ENCODE data around the gene BICC1. TPM values are rescaled to one million over a fixed set of nuclear protein-coding genes. Genes with fewer than 3 reads are reported as not detected.

BICC1 gene
- total and polyA plus RNA-seq, 2 experiments from 2014 or later = 5.8 to 20.4 TPM

- Histone ChIP-seq H3K79me2 (peaks cover 47% of the 10 kb centered on the region), H3K9me3 (ENCODE audit: low read depth) (no peaks in the 10 kb centered on the region), H3K9me2 (replicated peaks; ENCODE audit: insufficient read depth) (no peaks in the 10 kb centered on the region), H3K4me2 (no peak overlapping the region), H3K4me1 (ENCODE audit: insufficient read depth) (no peaks in the 10 kb centered on the region), H2AFZ (no peak overlapping the region), H3K36me3 (replicated peaks; ENCODE audit: insufficient read depth, low read depth) (no peaks in the 10 kb centered on the region), H4K20me1 (ENCODE audit: insufficient read depth, poor library complexity, severe bottlenecking) (no peaks in the 10 kb centered on the region), H3K4me3 (no peak overlapping the region), H3K27me3 (no peaks in the 10 kb centered on the region), H3K27ac (no peak overlapping the region)
- WGBS (ENCODE audit: low lambda C conversion rate, missing lambda C conversion rate) = 85% methylated on average over 1 of the region's 1 CpG
- no peak for DNase-seq (ENCODE audit: low spot score)
- TF ChIP-seq, protein P1, sequence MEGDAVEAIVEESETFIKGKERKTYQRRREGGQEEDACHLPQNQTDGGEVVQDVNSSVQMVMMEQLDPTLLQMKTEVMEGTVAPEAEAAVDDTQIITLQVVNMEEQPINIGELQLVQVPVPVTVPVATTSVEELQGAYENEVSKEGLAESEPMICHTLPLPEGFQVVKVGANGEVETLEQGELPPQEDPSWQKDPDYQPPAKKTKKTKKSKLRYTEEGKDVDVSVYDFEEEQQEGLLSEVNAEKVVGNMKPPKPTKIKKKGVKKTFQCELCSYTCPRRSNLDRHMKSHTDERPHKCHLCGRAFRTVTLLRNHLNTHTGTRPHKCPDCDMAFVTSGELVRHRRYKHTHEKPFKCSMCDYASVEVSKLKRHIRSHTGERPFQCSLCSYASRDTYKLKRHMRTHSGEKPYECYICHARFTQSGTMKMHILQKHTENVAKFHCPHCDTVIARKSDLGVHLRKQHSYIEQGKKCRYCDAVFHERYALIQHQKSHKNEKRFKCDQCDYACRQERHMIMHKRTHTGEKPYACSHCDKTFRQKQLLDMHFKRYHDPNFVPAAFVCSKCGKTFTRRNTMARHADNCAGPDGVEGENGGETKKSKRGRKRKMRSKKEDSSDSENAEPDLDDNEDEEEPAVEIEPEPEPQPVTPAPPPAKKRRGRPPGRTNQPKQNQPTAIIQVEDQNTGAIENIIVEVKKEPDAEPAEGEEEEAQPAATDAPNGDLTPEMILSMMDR (IDR thresholded peaks at IDR 0.05; ENCODE audit: poor library complexity) = no peak
Measured at GRCh38 chr10:58547963-58548362, 35.3 kb downstream of the BICC1 start.

GRCh38 chr10:58554316-58554715 is 41.6 kb downstream of the BICC1 start:
- Histone ChIP-seq H3K4me1 (ENCODE audit: insufficient read depth) (peaks cover 4% of the 10 kb centered on the region), H3K27ac (no peak overlapping the region), H3K4me2 (no peak overlapping the region), H3K9me3 (ENCODE audit: low read depth) (no peaks in the 10 kb centered on the region), H2AFZ (no peak overlapping the region), H3K9me2 (replicated peaks; ENCODE audit: insufficient read depth) (no peaks in the 10 kb centered on the region), H3K36me3 (replicated peaks; ENCODE audit: insufficient read depth, low read depth) (no peaks in the 10 kb centered on the region), H4K20me1 (ENCODE audit: insufficient read depth, poor library complexity, severe bottlenecking) (no peaks in the 10 kb centered on the region), H3K27me3 (no peaks in the 10 kb centered on the region), H3K79me2 (peaks cover 54% of the 10 kb centered on the region), H3K4me3 (no peak overlapping the region)
- TF ChIP-seq, protein P1 (IDR thresholded peaks at IDR 0.05; ENCODE audit: poor library complexity) = no peak
- TF ChIP-seq EZH2phosphoT487 (IDR thresholded peaks at IDR 0.05; ENCODE audit: low read depth, severe bottlenecking, unreplicated experiment) (no peak), EZH2 (IDR thresholded peaks at IDR 0.05; ENCODE audit: borderline replicate concordance) (no peak)
- 68% methylated on average over 2 of the region's 2 CpGs for WGBS (ENCODE audit: low lambda C conversion rate, missing lambda C conversion rate)
- DNase-seq (ENCODE audit: low spot score) = no peak

DNA sequence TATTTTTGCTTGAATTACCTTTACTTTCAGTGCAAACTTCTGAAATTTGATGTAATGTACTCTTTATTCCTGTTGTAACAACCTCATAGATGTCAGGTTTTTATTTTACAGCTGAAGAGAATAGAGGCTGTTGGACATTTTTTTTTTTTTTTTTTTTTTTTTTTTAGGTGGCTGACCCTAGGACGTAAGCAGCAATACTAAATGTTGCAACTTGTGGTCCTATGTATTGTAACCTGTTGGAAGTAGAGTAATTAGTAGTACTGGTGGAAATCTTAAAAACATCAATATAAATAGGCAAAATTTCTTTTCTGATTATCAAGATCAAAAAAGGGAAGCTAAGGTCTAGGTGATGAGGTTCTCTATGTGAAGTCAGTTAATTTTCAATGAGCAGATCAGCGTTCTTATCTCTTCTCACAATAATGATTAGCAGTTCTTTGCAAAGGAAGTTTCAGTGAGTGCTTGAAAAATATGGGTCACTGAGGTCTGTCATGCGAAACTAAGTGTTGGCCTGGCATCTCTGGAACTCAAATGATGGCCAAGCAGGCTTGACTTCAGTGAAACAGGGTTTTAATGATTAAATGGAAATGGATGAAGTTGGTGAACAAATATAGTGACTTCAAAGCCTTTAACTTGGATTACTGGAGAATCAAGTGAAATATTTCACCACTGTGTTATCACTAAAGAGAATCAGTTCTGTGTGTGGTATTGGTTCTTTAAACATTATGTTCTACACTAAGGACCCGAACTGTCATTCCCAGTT is 42.7 kb downstream of the BICC1 start:
- Histone ChIP-seq H3K9me3 (ENCODE audit: low read depth) (no peaks in the 10 kb centered on the region), H3K4me2 (peak overlapping the region; percentile 36), H3K9me2 (replicated peaks; ENCODE audit: insufficient read depth) (no peaks in the 10 kb centered on the region), H3K4me3 (no peak overlapping the region), H3K27me3 (no peaks in the 10 kb centered on the region), H3K36me3 (replicated peaks; ENCODE audit: insufficient read depth, low read depth) (no peaks in the 10 kb centered on the region), H4K20me1 (ENCODE audit: insufficient read depth, poor library complexity, severe bottlenecking) (no peaks in the 10 kb centered on the region), H2AFZ (no peak overlapping the region), H3K4me1 (ENCODE audit: insufficient read depth) (peaks cover 4% of the 10 kb centered on the region), H3K79me2 (peaks cover 57% of the 10 kb centered on the region), H3K27ac (no peak overlapping the region)
- WGBS (ENCODE audit: low lambda C conversion rate, missing lambda C conversion rate) = 67% methylated on average over 4 of the region's 4 CpGs
- DNase-seq (ENCODE audit: low spot score) = no peak
- TF ChIP-seq EZH2phosphoT487 (IDR thresholded peaks at IDR 0.05; ENCODE audit: low read depth, severe bottlenecking, unreplicated experiment) (no peak), EZH2 (IDR thresholded peaks at IDR 0.05; ENCODE audit: borderline replicate concordance) (no peak)
- TF ChIP-seq, protein P1 (IDR thresholded peaks at IDR 0.05; ENCODE audit: poor library complexity) = no peak
